Middle frontal gyrus (tissue), 1 donor: ENCODE data around the gene CMTM8.

Experiments used
- DNase-seq: peaks from one replicate; pipeline ENCODE4 v3.0.0-alpha.2; 2015; ENCODE audit warnings: low spot score; ENCODE audit errors: extremely low spot score

The CMTM8 gene

DNA sequence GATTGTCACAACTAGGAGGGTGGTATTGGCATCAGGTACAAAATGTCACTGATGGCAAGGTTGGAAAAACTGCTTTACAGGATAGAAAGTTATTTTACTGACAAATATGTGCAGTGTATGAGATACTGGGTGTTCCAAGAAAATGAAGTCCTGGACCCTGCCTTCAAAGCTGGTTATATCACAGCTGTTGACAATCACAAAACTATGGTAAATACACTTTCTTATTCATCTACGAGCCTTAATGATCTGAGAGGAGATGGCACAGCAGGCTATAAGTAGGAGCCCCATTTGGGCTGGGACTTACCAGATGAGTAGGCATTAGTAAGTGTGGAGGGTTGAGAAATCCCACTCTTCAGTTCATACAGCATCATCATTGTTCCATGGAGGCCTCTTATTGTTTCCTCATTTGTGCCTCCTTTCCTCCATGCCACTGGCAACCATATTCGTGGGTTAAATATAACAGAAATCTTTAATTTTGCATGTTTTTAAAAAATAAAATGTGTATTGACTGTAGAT is 66.9 kb downstream of the CMTM8 start:
- DNase-seq = no peak

DNA sequence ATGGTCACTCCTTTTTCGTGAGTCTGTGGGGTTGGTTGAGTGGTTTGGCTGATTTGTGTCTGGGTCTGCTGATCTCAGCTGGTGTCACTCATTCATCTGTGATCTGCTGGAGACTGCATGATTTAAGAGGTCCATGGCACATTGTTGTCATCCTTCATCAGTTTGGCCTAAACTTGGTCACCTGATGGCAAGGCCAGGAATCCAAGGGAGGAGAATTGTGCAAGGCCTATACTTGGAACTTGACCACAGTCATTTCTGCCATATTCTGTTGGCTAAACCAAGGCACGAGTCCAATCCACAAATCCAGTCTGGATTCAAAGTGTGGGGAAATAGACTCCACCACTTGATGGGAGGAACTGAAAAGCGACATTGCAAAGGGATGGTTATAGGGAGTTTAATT is 67.6 kb downstream of the CMTM8 start:
- DNase-seq = no peak

DNA sequence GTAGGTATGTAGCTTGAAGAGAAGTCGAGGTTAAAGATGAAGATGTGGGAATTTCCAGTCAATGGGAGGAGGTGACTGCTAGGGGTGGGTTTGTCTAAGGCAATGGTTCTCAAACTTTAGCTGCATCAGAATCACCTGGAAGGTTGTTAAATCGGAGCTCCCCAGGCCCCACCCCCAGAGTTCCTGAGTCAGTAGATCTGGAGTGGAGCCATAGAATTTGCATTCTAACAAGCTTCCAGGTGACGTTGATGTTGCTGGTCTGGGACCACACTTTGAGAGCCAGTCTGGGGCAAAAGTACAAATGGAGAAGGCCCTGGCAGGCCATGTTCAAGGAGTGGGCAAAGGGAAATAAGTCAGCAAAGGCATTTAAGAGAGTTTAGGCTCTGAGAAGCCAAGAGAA is 69.1 kb downstream of the CMTM8 start:
- DNase-seq = no peak

DNA sequence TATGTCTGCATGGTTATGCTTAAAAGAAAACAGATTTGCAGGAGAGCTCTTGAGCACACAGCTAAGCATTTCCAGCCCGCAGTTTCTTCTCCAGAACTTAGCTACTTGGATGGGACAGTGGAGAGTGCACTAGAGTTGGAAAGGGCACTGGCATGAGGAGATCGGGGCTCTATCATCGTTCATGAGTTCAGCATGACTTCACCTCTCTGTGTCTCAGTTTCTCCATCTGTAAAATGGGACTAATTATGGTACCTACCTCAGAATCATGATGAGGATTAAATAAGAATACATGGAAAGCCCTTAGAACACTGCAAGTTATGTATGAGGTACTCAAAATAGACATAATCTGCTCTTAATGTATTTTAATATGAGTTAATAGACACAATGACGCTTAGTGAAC is 69.9 kb downstream of the CMTM8 start:
- DNase-seq = no peak

DNA sequence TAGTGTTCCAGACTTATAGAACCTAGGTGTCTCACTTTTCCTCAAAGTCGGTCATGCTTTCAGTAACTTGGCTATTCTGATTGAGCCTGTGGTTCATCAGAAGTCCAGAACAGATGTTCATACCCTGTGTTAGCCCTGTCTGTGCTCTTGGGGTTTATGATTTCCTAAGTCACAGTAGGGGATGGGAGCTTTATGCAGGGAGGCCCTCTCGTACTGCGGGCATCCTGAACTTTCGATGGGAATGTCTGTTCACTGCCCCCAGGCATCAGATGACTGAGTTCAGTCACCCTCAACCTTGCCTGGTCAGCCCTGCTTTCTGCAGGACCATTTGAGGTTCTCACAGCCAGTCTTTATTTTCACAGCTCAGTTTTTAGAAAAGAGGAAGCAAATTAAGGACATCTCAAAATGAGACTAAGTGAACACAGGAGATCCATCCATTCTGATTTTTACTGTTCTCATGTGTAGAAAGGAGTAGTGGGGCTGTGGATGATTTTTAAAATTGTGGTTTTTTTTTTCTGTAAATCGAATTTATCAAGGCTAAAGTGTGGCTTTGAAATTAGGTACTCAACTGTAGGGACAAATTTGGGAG is 71.3 kb downstream of the CMTM8 start:
- no peak for DNase-seq

DNA sequence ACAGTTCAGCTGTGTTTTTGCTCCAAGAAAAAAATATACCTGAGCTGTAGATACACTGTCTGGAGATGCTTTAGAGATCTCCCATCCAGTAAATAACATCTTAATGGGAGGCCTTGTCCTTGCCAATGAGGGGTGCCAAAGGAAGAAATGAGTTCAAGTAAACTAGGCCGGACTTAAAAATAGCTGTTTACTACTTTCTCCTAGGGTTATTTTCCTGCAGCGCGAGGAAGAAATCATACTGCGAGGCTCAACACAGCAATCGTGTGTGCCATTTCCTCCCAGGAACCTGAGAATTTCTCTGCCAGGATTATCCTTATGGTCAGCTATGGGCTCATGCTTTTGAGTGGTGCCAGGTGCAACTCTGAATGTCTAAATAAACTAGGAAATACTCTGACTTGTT is 71.9 kb downstream of the CMTM8 start:
- DNase-seq = no peak

DNA sequence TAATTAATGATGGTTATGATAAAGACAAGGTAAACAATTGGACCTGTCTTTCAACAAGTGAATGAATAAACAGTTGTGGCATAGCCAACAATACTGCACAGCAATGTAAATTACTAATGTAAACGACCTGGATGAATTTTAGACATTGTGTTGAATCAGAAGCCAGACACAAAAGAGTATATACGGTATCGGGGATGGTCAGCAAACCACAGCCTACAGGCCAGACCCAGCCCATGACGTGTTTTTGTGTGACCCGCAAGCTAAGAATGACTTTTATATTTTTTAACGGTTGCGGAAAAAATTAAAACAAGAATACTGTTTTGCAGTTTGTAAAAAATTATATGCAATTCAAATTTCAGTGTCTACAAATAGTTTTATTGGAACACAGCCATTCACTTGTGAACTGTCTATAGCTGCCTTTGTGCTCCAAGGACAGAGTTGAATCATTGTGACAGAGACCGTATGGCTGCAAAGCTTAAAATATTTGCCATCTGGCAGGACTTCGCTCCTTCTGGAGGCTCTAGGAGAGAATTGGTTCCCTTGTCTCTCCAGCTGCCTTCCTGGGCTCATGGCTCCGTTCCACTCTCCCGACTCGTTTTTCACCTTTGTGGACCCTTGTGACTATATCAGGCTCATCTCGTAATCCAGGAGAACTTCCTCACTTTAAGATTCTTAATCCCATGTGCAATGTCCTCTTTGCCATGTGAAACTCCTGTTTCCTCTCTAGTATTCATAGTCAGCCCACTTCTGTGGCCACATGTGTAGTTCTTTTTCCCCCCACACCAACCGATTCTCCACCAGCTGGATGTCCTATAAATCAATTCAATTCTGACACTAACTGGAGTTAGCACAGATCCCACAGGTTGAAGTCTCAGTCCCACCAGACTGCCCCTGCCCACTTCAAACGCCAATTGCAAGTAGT is 72.7 kb downstream of the CMTM8 start:
- DNase-seq = peak; percentile 8

DNA sequence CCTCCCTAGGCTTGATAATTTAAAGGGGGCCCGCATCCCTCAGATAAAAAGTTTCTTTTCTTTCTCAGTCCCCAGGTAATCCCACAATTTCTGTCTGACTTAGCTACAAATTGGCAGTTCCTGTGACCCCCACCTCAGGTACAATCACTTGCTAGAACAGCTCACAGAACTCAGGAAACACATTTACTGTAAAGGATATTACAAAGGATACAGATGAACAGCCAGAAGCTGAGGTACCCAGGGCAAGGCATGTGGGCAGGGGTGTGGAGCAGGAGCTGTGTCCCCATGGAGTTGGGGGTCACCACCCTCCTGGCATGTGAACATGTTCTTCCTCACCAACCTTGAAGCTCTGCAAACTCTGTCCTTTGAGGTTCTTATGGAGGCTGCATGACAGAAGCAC is 73.8 kb downstream of the CMTM8 start:
- DNase-seq = no peak

DNA sequence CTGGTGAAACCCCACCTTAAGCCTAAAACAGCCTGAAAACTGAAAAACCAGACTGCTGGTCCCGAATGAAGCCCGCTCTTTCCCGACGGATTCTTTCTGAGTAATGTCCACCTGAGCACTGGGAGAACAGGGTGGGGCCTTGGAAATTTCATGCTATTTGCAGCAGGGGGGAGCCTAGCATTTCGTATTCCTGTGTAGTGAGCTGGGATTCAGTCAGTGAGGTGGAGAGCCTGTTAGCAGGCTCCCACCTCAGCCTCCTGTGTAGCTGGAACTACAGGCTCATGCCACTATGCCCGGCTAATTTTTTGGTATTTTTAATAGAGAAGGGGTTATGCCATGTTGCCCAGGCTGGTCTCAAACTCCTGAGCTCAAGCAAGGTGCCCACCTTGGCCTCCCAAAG is 74.7 kb downstream of the CMTM8 start:
- no peak for DNase-seq

DNA sequence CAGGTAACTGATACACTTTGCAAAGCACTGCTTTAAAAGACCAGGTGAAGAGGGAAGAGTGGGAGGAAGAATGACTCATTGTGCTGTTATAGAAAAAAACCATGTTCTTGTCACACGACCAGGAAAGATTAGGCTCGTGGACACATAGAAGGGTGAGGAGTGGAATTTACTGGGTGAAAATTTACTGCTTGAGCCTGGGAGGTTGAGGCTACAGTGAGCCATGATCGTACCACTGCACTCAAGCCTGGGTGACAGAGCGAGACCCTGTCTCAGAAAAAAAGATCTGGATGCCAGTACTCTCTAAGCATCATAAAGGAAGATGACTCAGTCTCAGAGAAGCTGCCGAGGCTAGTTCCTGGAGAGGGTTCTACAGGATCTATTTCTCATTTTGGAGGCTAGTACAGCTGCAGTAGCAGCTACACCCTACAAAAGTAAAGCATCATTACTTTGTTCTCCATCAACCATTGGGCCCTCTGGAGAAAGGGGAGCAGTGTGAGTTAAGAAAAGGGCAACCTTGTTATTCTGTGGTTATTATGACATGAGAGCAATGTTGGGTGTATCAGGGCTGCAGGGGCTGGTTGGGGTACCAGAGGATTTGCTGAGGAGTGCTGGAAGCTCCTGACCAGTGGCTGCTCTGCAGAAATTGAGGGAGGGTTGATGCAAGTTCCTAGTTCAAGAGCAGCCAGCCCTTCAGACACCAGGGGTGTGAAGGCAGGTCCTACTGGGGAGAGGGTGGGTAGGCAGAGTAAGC is 75.4 kb downstream of the CMTM8 start:
- no peak for DNase-seq

DNA sequence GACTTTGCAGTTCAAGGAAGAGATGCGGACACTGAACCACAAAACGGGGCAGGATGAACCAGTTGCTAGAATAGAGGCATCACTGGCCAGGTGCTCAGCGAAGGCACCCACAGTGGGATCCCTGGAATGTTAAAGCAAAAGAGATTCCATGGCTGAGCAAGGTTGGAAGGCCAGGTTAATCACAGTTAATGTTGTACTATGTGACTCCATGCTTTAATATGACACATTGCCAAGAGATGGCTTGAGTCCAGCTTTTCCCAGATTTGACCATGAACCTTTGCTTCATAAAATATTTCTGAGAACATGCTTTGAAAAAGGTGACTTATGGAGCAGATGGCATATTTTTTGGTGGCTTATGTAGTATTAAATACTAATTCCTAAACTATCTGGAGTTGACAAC is 77.0 kb downstream of the CMTM8 start:
- DNase-seq = no peak

DNA sequence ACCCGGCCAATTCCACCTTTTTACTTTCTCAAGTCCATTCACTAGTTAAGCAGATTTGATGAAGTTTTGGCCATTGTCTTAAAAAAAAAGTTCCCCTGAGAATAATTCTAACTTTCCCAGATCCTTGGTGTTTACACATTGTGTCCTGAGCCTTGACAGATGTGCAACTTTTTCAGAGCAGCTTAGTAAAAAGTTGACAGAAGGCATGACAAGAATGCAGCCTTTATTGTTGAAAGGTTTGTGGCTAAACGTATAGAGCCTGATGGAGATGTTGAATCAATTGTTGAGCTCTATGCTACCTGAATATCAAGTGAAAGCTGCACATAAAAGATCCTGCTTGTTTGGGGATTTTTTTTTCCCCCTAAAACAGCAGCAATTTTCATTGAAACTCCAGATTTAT is 77.8 kb downstream of the CMTM8 start:
- no peak for DNase-seq

DNA sequence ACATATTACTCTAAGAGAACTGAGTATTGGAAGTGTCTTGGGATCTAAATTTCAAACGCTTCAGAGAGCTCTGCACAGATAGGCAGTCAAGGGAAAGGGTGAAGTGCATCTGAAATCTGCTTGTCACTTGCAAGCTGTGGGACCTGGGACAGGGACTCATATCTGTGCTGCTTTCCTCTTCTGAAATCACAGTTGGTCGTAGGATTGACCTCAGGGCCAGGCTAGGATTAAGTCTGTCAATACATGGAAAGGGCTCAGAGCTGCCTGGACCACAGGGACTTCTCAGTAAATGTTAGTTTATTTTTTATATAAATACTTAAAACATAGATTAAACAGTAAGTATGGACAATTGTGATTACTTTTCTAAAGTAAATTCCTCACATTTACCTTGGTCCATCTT is 78.5 kb downstream of the CMTM8 start:
- DNase-seq = no peak

DNA sequence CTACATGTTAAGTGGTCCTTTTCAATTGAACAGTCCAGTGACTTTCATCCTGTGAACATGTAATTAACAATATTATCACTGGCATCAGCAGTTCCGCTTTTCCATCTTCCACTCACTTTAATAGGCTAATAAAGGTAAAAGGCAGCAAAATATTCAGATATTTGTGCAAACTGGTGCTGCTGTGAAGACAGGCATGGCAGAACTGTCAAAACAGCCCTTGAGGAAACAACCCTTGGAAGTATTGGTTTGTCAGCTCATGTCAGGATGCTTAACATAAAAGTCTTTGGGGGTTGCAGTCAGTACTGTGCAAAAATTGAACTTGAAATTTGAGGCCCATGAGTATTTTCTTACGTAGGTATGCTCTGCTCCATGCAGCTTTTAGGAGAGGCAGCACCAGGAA is 81.1 kb downstream of the CMTM8 start:
- DNase-seq = no peak

DNA sequence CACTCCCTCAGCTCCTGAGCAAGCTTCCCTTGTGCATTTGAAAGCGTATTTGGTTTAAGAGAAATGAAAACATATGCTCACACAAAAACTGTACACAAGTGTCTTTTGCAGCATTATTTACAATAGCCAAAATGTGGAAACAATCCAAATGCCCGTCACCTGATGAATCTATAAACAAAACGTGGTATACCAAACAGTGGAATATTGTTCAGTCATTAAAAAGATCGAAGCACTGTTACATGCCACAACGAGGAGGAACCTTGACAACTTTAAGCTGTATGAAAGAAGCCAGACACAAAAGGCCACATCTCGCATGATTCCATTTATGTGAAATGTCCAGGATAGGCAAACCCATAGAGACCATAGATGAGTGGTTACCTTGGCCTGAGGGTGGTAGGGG is 81.6 kb downstream of the CMTM8 start:
- DNase-seq = no peak

DNA sequence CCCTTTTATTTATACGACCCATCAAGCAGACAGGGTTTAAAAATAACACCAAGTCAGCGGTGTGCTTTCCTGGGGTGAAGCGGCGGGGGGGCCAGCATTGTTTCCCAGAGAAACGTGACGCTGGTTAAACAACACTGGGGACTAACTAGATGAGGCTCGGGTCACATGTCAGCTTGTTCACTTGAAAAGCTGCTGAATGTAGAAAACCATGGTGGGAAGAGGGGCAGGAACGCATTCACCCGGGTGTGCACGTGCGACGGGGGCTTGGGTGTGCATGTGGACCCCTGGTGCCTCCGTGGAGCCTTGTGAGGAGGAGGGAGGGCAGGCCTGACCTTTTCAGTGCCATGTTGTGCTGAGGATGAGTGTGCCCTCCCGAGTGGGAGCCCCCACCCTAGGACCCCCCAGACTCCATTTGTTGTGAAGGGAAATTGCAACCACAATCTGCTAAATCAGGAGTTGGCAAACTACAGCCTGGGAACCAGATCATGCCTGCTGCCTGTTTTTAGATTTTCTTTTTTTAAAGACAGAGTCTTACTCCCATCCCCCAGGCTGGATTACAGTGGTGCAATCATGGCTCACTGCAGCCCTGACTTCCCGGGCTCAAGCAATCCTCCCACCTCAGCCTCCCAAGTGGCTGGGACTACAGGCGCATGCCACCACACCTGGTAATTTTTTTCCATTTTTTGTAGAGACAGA is 82.8 kb downstream of the CMTM8 start:
- DNase-seq = no peak

DNA sequence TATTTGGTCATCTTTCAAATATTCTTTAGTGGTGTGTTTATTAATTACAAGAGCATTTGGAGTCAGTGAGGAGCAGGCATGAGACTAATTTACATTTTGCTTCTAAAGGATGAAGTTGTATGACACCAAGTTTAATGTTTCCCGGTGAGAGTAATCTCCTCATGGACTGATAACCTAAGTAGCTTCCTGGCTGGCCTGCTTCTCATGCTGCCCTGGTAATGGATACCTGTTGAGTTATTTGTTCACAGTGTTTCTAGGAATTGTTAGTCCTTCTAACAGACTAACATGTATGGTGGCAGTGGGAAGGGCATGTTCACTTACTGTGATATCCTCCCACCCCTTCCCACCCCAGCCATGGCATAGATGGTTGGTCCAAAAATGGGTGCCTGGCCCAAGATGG is 83.8 kb downstream of the CMTM8 start:
- DNase-seq = no peak

DNA sequence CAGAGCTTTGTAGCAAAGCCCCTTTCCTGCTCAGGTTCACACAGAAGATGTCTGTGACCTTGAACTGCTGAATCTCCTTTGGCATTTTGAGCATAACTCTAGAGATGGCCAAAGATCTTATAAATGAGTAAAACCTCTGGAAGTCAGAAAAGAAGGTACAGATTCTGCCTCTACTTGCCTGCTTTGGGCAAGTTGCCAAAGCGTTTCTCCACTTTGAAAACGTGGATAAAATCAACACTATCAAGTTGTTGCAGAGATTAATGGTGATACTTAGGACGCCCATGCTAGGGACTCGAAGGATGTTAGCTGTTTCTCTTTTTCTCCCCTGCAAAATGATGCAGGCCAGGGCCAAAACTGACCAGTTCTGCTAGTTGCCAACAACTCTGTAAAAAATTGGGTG is 85.1 kb downstream of the CMTM8 start:
- DNase-seq = no peak

DNA sequence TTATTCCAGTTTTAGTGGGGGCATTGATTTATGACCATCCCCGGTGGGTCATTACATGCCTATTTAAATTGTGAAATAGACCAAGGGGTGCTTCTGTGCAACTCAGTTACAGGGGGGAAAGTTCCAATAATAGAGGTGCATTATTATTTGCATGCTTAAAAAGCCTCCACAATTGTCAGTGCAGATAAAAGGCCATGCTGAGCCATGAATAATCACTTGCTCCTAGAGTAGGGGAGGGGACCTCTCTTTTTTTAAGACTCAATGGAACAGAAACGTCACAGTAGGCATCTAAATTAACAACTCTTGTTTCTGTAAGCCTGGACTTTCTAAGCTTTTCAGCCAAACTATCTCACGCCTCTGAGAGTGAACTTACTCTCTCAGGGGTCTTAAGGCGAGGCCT is 86.7 kb downstream of the CMTM8 start:
- no peak for DNase-seq

DNA sequence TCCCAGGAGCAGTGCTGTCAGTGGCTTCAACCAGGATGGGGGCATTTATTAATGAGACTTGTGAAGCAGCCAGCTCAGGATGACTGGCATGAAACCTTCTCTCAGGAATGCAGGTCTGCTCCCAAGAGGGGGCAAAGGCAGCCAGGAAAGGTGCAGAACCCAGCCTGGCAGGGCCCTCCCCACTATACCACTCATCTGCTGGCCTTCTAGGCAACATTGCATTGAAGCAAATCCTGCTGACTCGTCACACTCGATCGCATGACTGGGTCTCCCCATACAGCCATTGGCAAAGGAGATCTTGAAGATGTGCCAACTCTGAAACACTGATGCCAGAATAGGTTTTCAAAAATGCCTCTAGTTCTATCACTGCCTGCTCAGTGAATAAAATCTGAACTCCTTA is 87.4 kb downstream of the CMTM8 start:
- DNase-seq = no peak

DNA sequence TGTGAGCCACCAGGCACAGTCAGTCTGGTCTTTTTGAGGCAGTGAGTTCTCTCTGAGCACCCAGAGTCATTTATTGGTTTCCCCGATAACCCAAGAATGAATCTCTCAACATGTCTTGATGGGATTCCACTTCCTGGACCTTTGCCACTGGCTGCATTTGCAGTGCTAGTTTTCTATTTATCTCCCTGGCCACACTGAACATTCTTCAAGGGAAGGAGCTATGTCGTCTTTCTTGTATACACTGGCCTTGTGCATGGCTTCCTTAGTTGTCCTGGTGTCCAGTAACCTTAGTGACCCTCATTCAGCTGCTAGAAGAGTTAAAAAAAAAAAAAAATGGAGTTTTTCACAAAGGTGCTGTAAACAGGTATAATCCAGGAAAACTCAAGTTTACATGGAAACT is 88.3 kb downstream of the CMTM8 start:
- DNase-seq = no peak

DNA sequence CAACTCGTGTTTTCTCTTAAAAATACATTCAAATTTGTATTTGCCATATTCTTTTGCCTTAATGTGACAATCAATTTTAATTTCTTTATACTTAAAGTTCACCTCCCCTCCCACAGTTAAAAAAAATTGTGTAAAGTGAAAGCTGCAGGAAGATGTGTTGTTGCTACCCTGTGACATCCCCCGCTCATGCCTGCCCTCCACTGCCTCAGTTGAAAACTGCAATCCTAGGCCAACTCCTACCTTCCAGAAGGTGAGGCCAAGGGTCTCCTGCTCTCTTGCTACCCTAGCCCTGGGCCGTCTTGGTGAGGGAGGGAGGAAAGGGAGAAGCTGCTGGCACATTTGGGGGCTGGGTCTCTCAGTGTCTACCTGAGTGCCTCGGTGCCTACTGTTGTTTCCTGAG is 96.2 kb downstream of the CMTM8 start:
- DNase-seq = no peak
